Activated CD8-positive, alpha-beta memory T cell treated with anti-CD3 and anti-CD28 coated beads, Interleukin-2, amount 50 U/mL, for 1 hour (primary cell): Measurements from ENCODE around the gene PARP16.

Experiments
- DNase-seq: peaks from one replicate; pipeline ENCODE4 v3.0.0-alpha.2; 2020; ENCODE audit errors: extremely low read depth

Gene PARP16

GRCh38 chr15:65311760-65312159 lies 25.1 kb upstream of the PARP16 start:
- no peak for DNase-seq

GRCh38 chr15:65310431-65311137 lies 23.9 kb upstream of the PARP16 start:
- no peak for DNase-seq

GRCh38 chr15:65309882-65310418 lies 23.3 kb upstream of the PARP16 start:
- DNase-seq, result no peak

- no peak for DNase-seq
Measured at GRCh38 chr15:65307978-65308377, 21.3 kb upstream of the PARP16 start.

- no peak for DNase-seq
Measured at GRCh38 chr15:65306551-65306950, 19.9 kb upstream of the PARP16 start.

GRCh38 chr15:65305776-65306175 lies 19.1 kb upstream of the PARP16 start:
- no peak for DNase-seq

- DNase-seq, result no peak
Measured at GRCh38 chr15:65305150-65305758, 18.6 kb upstream of the PARP16 start.

GRCh38 chr15:65304381-65305149 lies 17.9 kb upstream of the PARP16 start, which contains the start of gene RNU5B-1:
RNU5B-1 (plus strand) TSS chr15:65304677.
- peak; percentile 56 for DNase-seq

GRCh38 chr15:65303687-65304380 lies 17.2 kb upstream of the PARP16 start:
- DNase-seq, result no peak

GRCh38 chr15:65302061-65302460 lies 15.4 kb upstream of the PARP16 start:
- no peak for DNase-seq

- DNase-seq, result no peak
Measured at GRCh38 chr15:65300924-65301441, 14.3 kb upstream of the PARP16 start.

- no peak for DNase-seq
Measured at GRCh38 chr15:65298731-65299130, 12.0 kb upstream of the PARP16 start.

GRCh38 chr15:65292938-65293518 lies 6.3 kb upstream of the PARP16 start:
- DNase-seq, result no peak

- no peak for DNase-seq
Measured at GRCh38 chr15:65290228-65290627, 3.5 kb upstream of the PARP16 start.

GRCh38 chr15:65289261-65289854 lies 2.7 kb upstream of the PARP16 start:
- no peak for DNase-seq

GRCh38 chr15:65287520-65287855 lies 805 bp upstream of the PARP16 start:
- no peak for DNase-seq

- no peak for DNase-seq
Measured at GRCh38 chr15:65286069-65286703, 497 bp downstream of the PARP16 start.

- no peak for DNase-seq
Measured at GRCh38 chr15:65285291-65286068, 1.2 kb downstream of the PARP16 start.

- no peak for DNase-seq
Measured at GRCh38 chr15:65278480-65278879, 8.2 kb downstream of the PARP16 start.

- DNase-seq, result no peak
Measured at GRCh38 chr15:65277015-65277414, 9.7 kb downstream of the PARP16 start.
